Right cardiac atrium (tissue), 5 donors: Measurements from ENCODE around the gene MYBPC1. TPM values are rescaled to one million over a fixed set of nuclear protein-coding genes. Genes with fewer than 3 reads are reported as not detected.

Experiments used
- ATAC-seq, 2 donors: fragments of 200-7000 bp; cut with Tn5 transposase; one replicate each; pipeline versions ENCODE4 v1.8.0 to v1.9.1; 2020; ENCODE audit warnings: moderate library complexity in 2 of 2, mild to moderate bottlenecking in 1 of 2
- DNase-seq, 3 donors: peaks; one replicate each; pipeline ENCODE4 v3.0.0-alpha.2; 2020
- H3K27ac ChIP-seq: one replicate; pipeline ENCODE4 v1.5.1; 2013; ENCODE audit warnings: mild to moderate bottlenecking, low read length, control low read depth, moderate library complexity
- H3K27me3 ChIP-seq: one replicate; pipeline ENCODE4 v1.6.1; 2013; ENCODE audit not compliant: control insufficient read depth, insufficient read depth
- H3K4me1 ChIP-seq: one replicate; pipeline ENCODE4 v1.6.1; 2013; ENCODE audit warnings: low read length; ENCODE audit not compliant: control insufficient read depth, insufficient read depth
- H3K4me3 ChIP-seq: one replicate; pipeline ENCODE4 v1.5.1; 2013; ENCODE audit warnings: low read length, control low read depth
- H3K9me3 ChIP-seq: one replicate; pipeline ENCODE4 v1.6.1; 2013; ENCODE audit warnings: low read length; ENCODE audit not compliant: control insufficient read depth
- WGBS: extraction: QIAGEN DNeasy Blood & Tissue Kit; methylation state at CpG from one replicate; pipeline ENCODE4 v1.1.7; 2013; 5-methylcytosine and 5-hydroxymethylcytosine counted together
- intact Hi-C, 4 donors: fragments of 100-400 bp; cut with DNase I; formaldehyde crosslinking; loops; one replicate each; pipeline versions ENCODE4 v1.11.0 to v1.14.0; 2022 to 2023
- polyA plus RNA-seq: library from polyadenylated mRNA; stranded (reverse); fragments of 200-250 nt; gene quantifications from one replicate; pipeline ENCODE4 v1.2.3, GENCODE V29; 2013
- total RNA-seq, 4 donors: library from RNA; stranded (reverse); fragmentation: NEBNext Ultra II Directional; extraction: Animal tissue kit (Norgen Biotek cat#: 25700); gene quantifications; one replicate each; pipeline ENCODE4 v1.2.1, GENCODE V29; 2021
- donor health status: healthy with polysubstance abuse.
- donor health status: DM: no; HTN: yes; CAD: no.
- donor health status: DM: no; HTN: no; CAD: no.
- donor health status: DM: no; HTN: yes; CAD: no; lungs with severe emphysema.
- donor health status: DM: yes; HTN: yes; CAD: no.

The MYBPC1 gene
- total and polyA plus RNA-seq, 5 donors, result 10.3 to 27.9 (median 15.7) TPM

GRCh38 chr12:101620762-101621133, 26.0 kb downstream of the MYBPC1 start:
- intact Hi-C loops, result no loop called here
- no peak overlapping the region for H3K4me3 ChIP-seq
- peaks cover 2% of the 10 kb centered on the region for H3K4me1 ChIP-seq
- DNase-seq (no peak), ATAC-seq (no peak)
- no peaks in the 10 kb centered on the region for H3K27me3 ChIP-seq
- no peak overlapping the region for H3K27ac ChIP-seq
- no peaks in the 10 kb centered on the region for H3K9me3 ChIP-seq
- 63% methylated on average over 2 of the region's 2 CpGs for WGBS

- ATAC-seq, result no peak
- Histone ChIP-seq H3K27ac (no peak overlapping the region), H3K4me1 (no peaks in the 10 kb centered on the region), H3K27me3 (no peaks in the 10 kb centered on the region), H3K4me3 (no peak overlapping the region), H3K9me3 (no peaks in the 10 kb centered on the region)
- WGBS, result 76% methylated on average over 3 of the region's 3 CpGs
- intact Hi-C loops, result no loop called here
- no peak for DNase-seq
These were observed 33.9 kb downstream of the MYBPC1 start for GRCh38 chr12:101628676-101629075.

GRCh38 chr12:101634724-101635123, 40.0 kb downstream of the MYBPC1 start:
- no peaks in the 10 kb centered on the region for H3K27me3 ChIP-seq
- ATAC-seq, result no peak
- intact Hi-C loops, result no loop called here
- no peak for DNase-seq
- 74% methylated on average over 2 of the region's 2 CpGs for WGBS
- no peaks in the 10 kb centered on the region for H3K4me1 ChIP-seq
- no peaks in the 10 kb centered on the region for H3K9me3 ChIP-seq
- H3K27ac ChIP-seq, result no peak overlapping the region
- H3K4me3 ChIP-seq, result no peak overlapping the region

DNA sequence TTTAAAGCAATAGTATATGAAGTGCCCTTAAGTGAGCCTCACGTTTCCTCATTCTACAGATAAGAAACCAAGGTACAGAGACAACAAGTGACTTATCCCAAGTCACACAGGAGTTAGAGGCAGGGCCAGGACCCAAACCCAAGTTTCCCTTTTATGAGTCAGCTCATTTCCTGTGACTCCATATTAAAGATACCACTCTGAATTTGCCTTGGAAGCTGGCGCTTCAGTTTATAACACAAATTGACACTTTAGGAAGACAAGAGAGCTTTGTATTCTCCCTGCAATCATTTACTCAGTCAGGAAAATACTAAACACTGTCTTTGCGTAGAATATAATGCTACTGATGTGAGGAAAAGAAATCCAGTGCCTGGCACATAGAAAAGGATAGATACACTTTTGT, 43.2 kb downstream of the MYBPC1 start:
- DNase-seq, result no peak
- 68% methylated on average over 3 of the region's 3 CpGs for WGBS
- no peak overlapping the region for H3K27ac ChIP-seq

DNA sequence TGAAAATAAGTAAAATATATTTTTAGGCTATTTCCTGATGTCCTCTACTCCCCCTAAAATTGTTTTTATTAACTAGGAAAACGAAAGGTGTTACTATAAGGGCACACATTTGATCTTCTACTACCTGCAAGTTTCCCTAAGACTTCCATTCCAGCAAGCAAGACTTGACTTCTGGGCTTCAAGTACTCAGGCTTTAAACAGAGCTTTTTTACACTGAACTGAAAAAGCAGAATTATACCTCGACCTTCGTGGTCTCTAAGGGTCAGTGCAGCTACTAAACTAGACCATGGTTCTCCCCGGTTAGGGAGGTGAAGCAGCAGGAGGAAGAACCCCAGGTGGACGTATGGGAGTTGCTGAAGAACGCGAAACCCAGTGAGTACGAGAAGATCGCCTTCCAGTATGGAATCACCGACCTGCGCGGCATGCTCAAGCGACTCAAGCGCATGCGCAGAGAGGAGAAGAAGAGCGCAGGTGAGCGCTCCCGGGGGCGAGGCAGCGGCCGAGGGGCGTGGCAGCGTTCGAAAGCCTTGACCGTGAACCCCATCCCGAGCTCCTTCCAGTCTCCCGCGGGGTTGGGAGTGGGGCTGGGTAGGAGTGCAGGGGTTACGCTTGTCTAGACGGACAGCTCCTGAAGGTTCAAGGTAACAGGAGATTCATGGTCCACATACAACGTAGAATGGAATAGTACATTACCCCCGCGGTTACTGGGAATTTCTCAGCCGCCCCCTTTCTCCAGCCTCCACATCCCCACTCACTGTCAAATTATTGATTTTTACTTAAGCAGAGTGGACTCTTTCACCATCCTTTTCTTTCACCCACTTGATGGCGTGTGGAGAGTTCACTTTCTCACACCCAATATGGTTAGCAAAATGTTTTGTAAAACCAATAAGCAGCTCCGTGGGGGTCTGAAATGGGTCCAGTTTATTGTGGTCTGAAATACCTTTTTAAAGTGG, 47.6 kb downstream of the MYBPC1 start:
- DNase-seq, result peak; percentile 8 to 43 (median 41)
- Histone ChIP-seq H3K4me3 (peak overlapping the region; percentile 55), H3K27me3 (no peaks in the 10 kb centered on the region), H3K4me1 (peaks cover 6% of the 10 kb centered on the region), H3K9me3 (no peaks in the 10 kb centered on the region), H3K27ac (no peak overlapping the region)
- no peak for ATAC-seq
- 12% methylated on average over 36 of the region's 36 CpGs for WGBS
- intact Hi-C loops, result no loop called here

More for the DNA sequence above, 43.2 kb downstream of the MYBPC1 start:
- intact Hi-C loops, result no loop called here
- Histone ChIP-seq H3K4me1 (peaks cover 6% of the 10 kb centered on the region), H3K27me3 (no peaks in the 10 kb centered on the region), H3K9me3 (no peaks in the 10 kb centered on the region), H3K4me3 (no peak overlapping the region)
- no peak for ATAC-seq

GRCh38 chr12:101647711-101648110, 52.9 kb downstream of the MYBPC1 start:
- DNase-seq (no peak), ATAC-seq (no peak)
- H3K9me3 ChIP-seq, result no peaks in the 10 kb centered on the region
- no peak overlapping the region for H3K4me3 ChIP-seq
- peaks cover under 1% of the 10 kb centered on the region for H3K4me1 ChIP-seq
- no peaks in the 10 kb centered on the region for H3K27me3 ChIP-seq
- H3K27ac ChIP-seq, result no peak overlapping the region
- 76% methylated on average over 2 of the region's 2 CpGs for WGBS
- intact Hi-C loops, result no loop called here

DNA sequence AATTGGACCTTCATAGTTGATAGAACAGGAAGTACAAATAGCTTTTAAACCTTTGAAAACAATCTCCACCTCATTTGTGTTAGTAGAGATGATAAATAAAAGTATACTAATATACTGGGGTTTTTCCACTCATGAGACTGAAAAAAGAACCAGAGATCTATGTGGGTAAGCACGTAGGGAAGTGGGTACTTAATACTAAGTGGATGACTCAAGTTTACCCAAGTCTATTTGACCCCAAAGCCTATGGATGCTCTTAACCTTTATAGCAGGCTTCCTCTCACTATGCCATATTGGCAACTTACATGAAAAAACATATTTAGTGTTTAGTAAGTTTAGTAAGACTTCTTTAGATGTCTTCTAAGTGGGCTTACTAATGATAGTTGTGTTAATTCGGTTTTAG, 53.4 kb downstream of the MYBPC1 start:
- no peaks in the 10 kb centered on the region for H3K27me3 ChIP-seq
- no peak overlapping the region for H3K4me3 ChIP-seq
- H3K9me3 ChIP-seq, result no peaks in the 10 kb centered on the region
- ATAC-seq, result no peak
- no peak overlapping the region for H3K27ac ChIP-seq
- intact Hi-C loops, result no loop called here
- no peak for DNase-seq
- WGBS, result 58% methylated on average over 2 of the region's 2 CpGs
- H3K4me1 ChIP-seq, result no peaks in the 10 kb centered on the region

GRCh38 chr12:101650346-101651117, 55.8 kb downstream of the MYBPC1 start:
- no peak overlapping the region for H3K4me3 ChIP-seq
- H3K27ac ChIP-seq, result no peak overlapping the region
- DNase-seq (no peak), ATAC-seq (no peak)
- no peaks in the 10 kb centered on the region for H3K9me3 ChIP-seq
- intact Hi-C loops, result no loop called here
- 82% methylated on average over 4 of the region's 4 CpGs for WGBS
- no peaks in the 10 kb centered on the region for H3K27me3 ChIP-seq
- H3K4me1 ChIP-seq, result no peaks in the 10 kb centered on the region

- Histone ChIP-seq H3K4me1 (no peaks in the 10 kb centered on the region), H3K4me3 (no peak overlapping the region), H3K9me3 (no peaks in the 10 kb centered on the region), H3K27ac (no peak overlapping the region), H3K27me3 (no peaks in the 10 kb centered on the region)
- WGBS, result 64% methylated on average over 3 of the region's 3 CpGs
- intact Hi-C loops, result no loop called here
- no peak for DNase-seq
- ATAC-seq, result no peak
These were observed 58.3 kb downstream of the MYBPC1 start for GRCh38 chr12:101653030-101653429.

- intact Hi-C loops, result no loop called here
- DNase-seq (no peak), ATAC-seq (no peak)
- H3K9me3 ChIP-seq, result no peaks in the 10 kb centered on the region
- no peak overlapping the region for H3K4me3 ChIP-seq
- WGBS, result 38% methylated on average over 3 of the region's 3 CpGs
- H3K4me1 ChIP-seq, result no peaks in the 10 kb centered on the region
- H3K27ac ChIP-seq, result no peak overlapping the region
- no peaks in the 10 kb centered on the region for H3K27me3 ChIP-seq
These were observed 58.7 kb downstream of the MYBPC1 start for GRCh38 chr12:101653503-101653902.

- ATAC-seq (no peak), DNase-seq (no peak)
- Histone ChIP-seq H3K27ac (no peak overlapping the region), H3K27me3 (no peaks in the 10 kb centered on the region), H3K4me1 (no peaks in the 10 kb centered on the region), H3K9me3 (no peaks in the 10 kb centered on the region), H3K4me3 (no peak overlapping the region)
- intact Hi-C loops, result no loop called here
- 83% methylated on average over 1 of the region's 1 CpG for WGBS
These were observed 59.7 kb downstream of the MYBPC1 start for GRCh38 chr12:101654442-101654841.
